GM19043 (cell line): ENCODE results near the gene COMP.
"Not testable (repeated sequence)": the region's sequence is repeated elsewhere in the genome, so short reads cannot be mapped to it uniquely, and the experiment has no call there.

Source experiments
- ATAC-seq: cut with Tn5 transposase; IDR thresholded peaks from one replicate; pipeline ENCODE4 v1.9.1; 2021; ENCODE audit warnings: low read depth; ENCODE audit not compliant: unreplicated experiment

COMP gene

DNA sequence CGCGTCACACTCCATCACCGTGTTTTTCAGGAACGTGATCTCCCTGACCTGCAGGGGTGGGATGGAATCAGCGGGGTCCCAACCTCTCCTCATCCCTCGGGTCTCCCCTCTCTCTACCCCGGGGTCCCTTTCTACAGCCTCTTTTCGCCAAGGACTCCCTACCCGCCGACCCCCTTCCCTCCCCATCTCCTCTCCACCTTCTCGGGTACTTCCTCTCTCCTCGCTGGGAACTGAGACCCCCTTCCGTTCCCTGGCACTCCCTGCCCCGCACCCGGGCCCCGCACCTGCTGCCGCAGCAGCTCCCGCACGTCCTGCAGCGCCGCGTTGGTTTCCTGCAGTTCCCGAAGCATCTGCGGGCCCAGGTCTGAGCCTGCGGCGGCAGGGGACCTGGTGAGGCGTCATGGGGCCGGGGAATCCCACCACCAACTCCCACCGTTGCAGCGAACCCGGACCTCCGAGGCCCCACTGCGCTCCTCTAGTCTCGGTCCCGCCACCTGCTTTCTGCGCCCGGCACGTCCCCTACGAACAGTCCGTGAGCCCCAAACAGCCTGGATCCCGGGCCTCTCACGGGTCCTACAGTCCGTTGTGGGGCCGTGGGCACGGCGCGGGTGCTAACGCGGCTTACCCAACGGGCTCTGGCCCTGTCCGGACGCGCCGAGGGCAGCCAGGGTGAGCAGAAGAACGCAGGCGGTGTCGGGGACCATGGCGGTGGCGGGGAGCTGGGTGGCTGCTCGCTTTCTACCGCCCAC lies at the start of gene COMP:
Gene COMP, minus strand, starts transcription at position 740 of the 749 bp plus-strand sequence. Its CDS starts 36 bp downstream, at position 704.
- no peak for ATAC-seq

DNA sequence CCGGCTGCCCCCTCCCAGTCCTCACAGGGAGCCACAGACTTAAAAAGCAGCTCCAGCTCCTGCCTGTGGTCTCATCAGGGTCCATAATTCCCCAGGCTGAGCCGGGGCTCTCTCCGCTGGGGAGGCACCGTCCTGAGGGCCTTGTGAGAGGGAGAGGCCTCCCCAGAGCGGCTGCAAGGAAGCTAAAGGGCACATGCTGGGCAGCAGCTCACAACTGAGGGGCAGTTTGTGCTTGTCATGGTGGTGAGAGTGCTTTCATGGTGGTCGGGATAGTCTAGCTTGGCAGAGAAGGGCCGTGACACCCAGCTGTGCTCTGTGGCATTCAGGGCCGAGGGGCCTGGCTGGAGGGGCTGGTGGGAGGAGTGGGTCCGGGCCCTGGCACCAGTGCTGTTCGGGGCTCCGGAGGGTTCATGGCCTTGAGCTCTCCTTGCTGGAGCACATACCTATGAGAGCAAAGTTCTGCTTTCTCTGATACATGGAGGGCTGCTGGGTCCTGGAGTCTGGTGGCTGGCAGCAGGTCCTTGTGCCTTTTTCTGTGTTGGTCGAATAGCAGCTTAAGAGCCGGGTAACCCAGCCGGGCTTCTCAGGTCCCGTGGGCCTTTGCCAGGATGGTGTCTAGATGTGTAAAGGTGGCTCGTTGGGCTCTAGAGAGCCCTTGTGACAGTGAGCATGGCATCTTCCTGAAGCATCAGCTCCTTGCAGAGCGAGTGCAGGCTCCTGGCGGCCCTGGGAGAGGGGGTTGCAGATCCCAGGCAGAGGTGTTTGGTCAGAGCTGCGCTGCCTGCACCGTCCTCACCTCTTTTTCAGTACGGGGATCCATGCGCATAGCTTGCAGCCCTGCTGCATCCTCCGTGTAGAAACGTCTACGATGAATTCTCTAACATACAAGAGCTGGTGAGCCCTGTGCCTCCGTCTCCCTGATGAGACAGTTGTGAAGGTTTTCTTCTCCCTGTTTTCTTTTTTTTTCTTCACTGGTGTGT lies 49.5 kb upstream of the COMP start:
- no peak for ATAC-seq

DNA sequence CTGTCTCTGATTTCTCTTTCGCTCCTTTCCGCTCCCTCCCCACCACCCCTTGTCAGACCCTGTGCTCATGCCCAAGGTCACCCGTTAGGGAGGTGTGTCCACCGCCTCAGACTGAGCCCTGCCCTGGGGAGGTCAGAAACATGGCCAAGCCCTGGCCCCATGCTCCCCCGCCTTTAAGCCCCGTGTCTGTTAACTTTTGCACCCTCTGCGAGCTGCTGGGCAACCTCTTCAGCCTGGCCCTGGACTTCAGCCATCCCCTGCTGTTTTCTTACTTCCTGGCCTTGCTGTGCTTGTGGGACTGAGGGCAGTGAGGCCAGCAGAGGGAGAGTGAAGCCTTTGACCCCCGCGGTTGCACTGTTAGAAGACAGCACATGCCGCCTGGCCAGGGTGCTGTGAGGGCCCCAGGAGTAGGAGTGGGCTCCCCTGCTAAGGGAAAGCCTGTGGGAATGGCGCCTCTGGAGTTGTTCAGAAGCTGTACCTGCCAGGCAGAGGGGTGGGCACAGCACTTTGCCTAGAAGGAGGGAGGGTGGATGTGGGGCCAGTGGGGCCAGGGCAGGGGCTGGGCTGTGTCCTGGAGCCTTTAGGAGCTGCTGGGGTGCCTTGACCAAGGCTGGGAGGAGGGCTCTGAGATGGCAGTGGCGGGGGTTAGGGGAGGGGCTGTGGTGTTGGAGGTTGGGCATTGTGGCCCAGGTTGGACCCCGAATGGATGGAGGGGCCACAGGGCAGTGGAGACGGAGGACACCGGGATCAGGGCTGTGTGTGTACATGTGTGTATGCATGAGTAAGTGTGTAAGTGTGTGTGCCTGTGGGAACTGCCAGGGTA lies 48.6 kb upstream of the COMP start:
- ATAC-seq: no peak

DNA sequence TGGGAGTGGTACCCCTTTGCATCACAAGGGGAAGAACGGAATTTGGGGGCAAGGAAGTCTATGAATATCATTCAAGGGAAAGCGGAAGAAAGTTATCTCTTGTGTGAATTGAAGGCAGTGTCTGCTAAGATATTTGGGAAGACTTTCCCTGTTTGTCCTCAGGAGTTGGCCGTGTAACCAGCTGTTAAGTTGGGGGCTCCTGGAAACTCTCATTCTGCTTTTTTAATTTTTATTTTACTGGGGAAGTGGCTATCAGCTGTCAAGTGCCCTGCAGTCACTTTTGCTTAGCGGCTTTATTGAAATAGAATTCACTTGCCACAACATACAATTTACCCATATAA lies 43.5 kb upstream of the COMP start:
- no peak for ATAC-seq

DNA sequence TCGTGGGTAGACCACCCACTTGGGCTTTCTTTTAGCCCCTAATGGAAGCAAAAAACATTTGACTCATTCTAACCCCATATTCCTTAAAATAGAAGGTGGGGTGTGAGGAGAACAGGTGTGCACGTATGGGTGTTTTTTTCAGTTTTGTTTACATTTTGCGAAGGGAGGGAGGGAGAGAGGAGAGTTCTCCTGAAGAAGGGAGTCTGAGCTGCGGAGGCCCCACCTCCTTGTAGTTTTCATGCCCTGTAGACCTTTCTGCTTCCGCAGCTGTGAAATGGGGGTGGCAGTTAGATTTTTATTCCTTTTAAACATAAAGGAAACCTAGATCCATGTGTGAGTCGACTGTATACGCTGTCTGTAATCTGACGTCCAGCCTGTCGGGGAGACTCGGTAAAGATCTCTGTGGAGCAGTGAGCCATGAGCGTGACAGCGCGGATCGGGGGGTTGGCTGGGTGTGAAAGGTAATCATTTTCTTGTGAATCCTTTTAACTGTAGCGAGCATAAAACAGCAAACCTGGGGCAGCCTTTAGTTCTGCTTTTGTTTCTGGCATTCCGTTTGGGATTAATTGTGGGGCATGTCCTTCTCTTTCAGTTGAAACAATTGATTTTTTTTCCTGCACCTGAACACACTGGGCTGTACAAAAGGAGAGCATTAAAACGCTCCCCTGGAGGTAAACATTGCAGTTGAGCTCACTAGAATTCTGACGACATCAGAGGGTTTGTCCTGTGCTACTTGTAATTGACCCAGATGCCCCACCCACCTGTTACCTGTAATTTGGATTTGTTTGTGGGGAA lies 42.9 kb upstream of the COMP start:
- no peak for ATAC-seq

DNA sequence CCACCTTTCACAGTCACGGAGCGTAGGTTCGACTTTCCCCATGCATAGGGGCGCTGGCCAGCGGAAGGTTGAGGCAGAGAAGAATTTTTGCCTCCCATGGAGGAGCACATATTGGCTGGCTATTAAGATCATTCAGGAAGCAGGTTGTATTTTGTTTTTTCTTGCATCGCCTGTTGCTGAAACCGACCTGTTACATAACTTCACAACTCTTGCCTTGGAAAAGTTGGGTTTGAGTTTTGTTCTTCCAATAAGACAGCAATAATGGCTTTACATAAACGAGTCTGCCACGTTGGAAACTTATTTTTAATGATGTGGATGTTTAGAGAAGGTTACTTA lies 42.0 kb upstream of the COMP start:
- ATAC-seq: no peak

DNA sequence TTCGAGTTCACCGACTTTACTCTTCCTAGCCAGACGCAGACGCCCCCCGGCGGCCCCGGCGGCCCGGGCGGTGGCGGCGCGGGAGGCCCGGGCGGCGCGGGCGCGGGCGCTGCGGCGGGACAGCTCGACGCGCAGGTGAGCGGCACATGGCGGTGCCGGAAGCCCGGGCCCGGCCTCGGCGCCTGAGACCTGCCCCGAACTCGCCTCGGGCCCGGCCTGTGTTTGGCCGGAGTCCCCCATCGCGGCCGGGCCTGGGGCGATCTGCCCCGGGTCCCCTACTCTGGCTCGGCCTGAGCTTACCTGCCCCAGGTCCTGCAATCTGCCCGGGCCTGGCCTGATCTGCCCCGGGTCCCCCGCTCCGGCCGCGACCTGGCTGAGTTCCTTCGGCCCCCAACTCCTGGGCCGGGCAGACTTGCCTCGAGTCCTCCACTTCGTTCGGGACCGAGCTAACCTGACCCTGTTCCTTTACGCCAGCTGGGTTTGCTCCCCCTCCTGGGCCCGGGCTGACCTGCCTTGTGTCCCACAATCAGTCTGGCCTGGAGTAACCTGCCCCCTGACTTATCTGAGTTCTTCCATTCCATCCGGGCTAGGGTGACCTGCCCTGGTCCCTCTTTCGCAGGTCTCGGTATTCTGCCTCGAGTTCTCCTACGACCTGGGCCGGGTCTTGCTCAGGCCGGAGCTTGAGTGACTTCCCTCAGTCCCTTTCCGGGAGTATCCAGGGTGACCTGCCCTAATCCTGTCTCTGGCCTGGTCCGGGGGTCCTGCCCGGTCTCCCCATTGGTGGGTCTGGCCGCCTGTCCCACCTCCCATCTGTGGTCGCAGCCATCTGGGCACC lies 41.4 kb upstream of the COMP start:
- ATAC-seq: peak; percentile 10

DNA sequence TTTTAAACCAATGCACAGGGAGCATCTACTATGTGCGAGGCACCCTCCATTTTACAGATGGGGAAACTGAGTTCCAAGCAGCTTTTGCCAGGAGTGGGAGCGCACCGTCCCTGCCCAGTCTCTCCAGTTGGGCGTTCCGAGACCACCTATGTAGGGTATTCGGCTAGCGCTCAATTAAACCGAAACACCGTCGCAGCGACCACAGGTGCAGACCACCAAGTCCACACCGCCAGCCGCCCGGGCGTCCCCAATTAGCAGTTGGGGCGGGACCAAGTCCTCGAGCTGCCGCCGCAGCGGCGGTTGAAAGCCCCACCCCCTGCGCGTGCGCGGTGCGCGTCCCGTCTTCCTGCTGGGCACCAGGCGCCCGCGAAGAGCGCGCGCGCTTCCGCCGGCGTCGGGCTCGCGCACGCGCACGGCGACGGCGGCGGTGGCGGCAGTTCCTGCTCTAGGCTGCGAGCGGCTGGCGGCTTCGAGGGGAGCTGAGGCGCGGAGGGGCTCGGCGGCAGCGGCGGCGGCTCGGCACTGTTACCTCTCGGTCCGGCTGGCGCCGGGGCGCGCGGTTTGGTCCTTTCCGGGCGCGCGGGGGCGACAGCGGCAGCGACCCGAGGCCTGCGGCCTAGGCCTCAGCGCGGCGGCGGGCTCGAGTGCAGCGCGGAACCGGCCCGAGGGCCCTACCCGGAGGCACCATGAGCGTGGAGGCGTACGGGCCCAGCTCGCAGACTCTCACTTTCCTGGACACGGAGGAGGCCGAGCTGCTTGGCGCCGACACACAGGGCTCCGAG lies 40.6 kb upstream of the COMP start, which contains the start of gene UPF1:
Gene UPF1, plus strand, starts transcription at position 436 of the 782 bp plus-strand sequence. Its CDS starts 251 bp downstream, at position 687.
- ATAC-seq: peak; percentile 74

DNA sequence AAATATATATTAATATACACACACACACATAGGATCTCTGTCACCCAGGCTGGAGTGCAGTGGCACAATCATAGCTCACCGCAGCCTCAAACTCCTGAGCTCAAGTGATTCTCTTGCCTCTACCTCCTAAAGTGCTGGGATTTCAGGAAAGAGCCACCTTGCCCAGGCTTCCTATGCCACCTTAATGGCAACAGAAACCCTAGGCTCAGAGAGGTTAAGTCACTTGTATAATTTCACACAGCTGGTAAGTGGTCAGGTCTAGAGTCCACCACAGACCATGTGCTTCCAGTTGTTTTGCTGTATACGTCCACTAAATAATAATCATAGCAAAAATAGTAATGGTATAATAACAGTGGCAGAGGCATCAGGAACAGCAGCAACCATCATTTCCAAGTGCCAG lies 39.4 kb upstream of the COMP start:
- no peak for ATAC-seq

DNA sequence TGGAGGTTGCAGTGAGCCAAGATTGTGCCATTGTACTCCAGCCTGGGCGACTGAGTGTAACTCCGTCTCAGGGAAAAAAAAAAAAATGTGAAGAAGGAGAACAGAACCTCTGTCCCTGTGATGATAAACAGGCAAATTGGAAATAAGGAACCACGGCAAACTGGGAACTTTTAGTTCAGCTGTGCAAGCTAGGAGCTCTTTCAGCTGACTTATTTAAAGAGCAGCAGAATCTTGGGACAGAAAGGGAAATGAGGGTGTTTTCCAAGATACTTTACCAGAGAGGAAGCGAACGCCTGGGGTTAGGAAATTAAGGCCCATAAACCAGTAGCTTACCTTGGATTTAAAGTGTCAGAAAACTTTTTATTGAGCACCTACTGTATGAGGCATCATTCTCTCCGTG lies 37.7 kb upstream of the COMP start:
- ATAC-seq: no peak

DNA sequence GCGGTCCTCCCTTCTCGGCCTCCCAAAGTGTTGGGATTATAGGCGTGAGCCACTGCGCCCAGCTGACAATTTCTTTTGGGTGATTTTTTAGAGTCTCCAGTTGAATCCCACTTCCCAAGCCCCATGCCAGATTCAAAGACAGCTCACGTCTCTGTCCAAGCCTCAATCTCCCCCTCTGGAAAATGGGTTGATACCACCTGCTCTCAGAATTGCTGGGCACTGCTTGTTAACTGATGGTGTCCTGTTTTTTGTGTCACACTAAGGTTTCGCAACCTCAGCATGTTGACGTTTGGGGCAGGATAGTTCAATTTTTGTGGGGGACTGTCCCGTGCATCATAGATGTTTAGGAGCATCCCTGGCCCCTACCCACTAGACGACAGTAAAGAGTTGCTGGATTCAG lies 26.5 kb upstream of the COMP start:
- ATAC-seq: no peak

DNA sequence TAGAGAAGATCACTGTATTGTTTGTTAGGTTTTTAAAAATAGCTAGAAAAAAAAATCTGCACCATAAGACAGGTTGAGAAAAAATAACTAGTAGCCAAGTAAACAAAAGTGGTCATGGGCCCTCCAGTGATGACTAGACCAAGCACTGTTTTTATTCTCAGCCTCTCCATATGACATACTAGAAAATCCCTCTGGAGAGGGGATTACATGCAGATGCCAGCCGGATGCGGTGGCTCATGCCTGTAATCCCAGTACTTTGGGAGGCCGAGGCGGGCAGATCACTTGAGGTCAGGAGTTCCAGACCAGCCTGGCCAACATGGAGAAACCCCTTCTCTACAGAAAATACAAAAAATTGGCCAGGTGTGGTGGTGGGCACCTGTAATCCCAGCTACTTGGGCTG lies 25.5 kb upstream of the COMP start:
- not testable (repeated sequence) for ATAC-seq

DNA sequence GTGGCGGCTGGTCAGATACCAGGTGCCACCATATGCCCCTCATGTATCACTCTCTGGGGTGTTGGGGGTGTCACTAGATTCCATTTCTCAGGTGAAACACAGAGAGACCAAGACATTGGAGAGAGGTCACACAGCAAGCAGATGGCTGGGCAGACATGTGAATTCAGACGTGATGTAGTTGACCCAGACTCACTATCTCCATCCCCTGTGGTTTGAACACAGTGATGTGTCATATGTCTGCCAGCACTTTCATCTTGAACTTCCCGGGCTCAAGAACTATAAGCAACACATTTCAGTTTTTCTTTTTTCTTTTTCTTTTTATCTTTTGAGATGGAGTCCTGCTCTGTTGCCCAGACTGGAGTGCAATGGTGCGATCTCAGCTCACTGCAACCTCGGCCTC lies 24.6 kb upstream of the COMP start:
- ATAC-seq: no peak

DNA sequence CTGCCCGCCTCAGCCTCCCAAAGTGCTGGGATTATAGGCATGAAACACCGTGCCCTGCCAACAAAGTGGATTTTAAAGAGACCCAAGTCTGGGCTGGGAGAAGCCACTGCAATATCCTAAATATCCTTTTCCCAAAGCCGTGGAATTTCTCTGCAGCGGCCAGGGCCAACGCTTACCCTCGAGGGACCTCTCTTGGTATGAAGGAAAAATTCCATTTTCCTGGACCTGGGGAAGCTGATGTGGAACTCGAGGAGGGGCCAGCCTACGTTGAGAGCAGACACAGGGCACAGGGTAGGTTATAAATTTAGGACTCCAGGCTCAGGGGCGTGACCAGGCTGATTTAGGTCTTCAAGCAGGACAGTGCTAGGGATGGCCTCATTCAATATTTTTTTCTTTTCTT lies 23.0 kb upstream of the COMP start:
- no peak for ATAC-seq

DNA sequence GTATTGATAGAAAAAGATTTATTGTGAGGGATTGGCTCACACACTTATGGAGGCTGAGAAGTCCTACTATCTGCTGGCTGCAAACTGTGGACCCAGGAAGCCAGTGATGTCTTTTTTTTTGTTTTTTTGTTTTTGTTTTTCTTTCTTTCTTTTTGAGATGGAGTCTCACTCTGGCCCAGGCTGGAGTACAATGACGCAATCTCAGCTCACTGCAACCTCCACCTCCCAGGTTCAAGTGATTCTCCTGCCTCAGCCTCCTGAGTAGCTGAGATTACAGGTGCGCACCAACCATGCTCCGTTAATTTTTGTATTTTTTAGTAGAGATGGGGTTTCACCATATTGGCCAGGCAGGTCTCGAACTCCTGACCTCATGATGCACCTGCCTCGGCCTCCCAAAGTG lies 20.5 kb upstream of the COMP start:
- ATAC-seq: not testable (repeated sequence)

DNA sequence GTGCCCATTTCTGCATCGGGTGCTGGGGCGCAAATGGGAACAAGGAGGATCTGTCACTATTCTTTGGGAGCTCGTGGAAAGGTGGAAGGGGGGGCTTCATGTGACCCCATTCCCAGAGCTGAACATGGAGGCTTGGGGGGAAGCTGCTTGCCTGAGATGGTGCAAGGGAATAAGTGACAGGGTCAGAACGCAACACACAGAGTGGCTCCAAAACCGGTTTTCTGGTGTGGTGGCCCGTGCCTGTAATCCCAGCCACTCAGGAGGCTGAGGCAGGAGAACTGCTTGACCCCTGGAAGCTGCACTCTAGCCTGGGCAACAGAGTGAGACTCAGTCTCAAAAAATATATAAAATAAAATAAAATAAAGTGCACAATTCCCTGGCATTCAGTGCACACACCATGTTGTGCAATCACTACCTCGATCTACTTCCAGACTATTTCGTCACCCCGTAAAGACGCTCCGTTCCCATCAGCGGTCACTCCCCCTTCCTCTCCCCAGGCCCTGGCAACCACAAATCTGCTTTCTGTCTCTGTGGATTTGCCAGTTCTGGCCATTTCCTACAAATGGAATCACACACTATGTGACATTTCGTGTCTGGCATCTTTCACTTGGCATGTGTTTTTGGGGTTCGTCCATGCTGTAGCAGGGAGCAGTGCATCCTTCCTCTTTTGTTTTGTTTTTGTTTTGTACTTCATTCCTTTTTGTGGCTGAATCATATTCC lies 18.2 kb upstream of the COMP start:
- ATAC-seq: no peak

DNA sequence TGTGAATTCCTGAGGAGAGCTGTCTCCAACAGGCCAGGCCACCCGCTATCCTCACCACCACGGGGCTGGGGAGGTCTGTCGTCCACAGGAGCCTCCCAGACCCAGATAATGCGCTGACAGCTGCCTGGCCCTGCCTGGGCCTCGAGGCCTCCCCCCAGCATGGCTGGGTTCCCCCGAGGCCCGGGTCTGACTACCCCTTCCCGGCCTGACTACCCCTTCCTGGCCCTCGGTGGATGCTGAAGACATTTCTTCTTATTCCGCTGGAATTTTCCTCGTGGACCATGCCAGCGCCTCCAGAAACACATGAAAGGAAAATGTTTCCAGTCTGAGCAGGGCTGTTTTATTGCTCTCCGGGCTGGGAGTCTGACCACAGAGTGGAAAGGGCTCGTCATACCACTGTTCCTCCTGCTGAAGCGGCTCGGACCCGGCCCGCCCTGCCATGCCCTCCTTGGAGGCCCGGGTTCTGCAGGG lies 16.8 kb upstream of the COMP start:
- no peak for ATAC-seq

DNA sequence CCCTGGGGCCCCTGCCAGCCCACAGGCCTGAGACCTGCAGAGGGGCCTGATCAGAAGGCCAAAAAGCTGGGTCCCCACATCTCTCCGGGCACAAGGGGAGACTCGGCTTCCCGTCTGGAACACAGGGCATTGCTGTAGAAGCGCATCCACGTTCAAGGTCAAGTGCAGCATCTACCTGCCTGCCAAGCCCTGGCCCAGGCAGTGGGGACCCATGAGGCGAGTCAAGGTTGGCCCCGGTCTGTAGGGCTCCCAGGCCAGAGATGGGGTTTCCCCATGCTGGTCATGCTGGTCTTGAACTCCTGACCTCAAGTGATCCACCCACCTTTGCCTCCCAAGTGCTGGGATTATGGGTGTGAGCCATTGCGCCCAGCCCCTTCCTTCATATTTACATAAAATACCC lies 13.5 kb upstream of the COMP start:
- no peak for ATAC-seq
